HG03342 (cell line): Measurements from ENCODE around the gene IL1RN.

Experiments used
- ATAC-seq: cut with Tn5 transposase; IDR thresholded peaks from one replicate; pipeline ENCODE4 v1.9.1; 2021; ENCODE audit warnings: mild to moderate bottlenecking, moderate library complexity; ENCODE audit not compliant: unreplicated experiment

IL1RN gene

GRCh38 chr2:113171334-113172075 lies 44.1 kb downstream of the IL1RN start:
- no peak for ATAC-seq

- ATAC-seq = no peak
These were observed 45.5 kb downstream of the IL1RN start for GRCh38 chr2:113172721-113173541.

GRCh38 chr2:113173542-113174375 lies 46.4 kb downstream of the IL1RN start, which contains the start of gene PSD4:
Gene PSD4, plus strand, starts transcription at chr2:113173971. Its CDS starts 8,486 bp downstream, at chr2:113182457.
- peak; percentile 79 for ATAC-seq

GRCh38 chr2:113174376-113174750 lies 47.0 kb downstream of the IL1RN start:
- no peak for ATAC-seq

- ATAC-seq = peak; percentile 67
These were observed 47.7 kb downstream of the IL1RN start for GRCh38 chr2:113175042-113175628.

GRCh38 chr2:113175736-113176695 lies 48.6 kb downstream of the IL1RN start:
- ATAC-seq = no peak

GRCh38 chr2:113176696-113177355 lies 49.4 kb downstream of the IL1RN start:
- ATAC-seq = no peak

- no peak for ATAC-seq
These were observed 50.8 kb downstream of the IL1RN start for GRCh38 chr2:113178069-113178746.

- no peak for ATAC-seq
These were observed 51.5 kb downstream of the IL1RN start for GRCh38 chr2:113178891-113179290.

- no peak for ATAC-seq
These were observed 52.1 kb downstream of the IL1RN start for GRCh38 chr2:113179446-113180045.

- ATAC-seq = no peak
These were observed 52.9 kb downstream of the IL1RN start for GRCh38 chr2:113180131-113180946.

GRCh38 chr2:113181258-113182051 lies 54.1 kb downstream of the IL1RN start:
- no peak for ATAC-seq

GRCh38 chr2:113182471-113183260 lies 55.3 kb downstream of the IL1RN start:
- no peak for ATAC-seq

- ATAC-seq = no peak
These were observed 55.9 kb downstream of the IL1RN start for GRCh38 chr2:113183264-113183663.
